Activated CD4-positive, alpha-beta T cell treated with anti-CD3 and anti-CD28 coated beads, Interleukin-2, amount 50 U/mL, for 24 hours (primary cell): Measurements from ENCODE around the gene SIK3.
A peak's percentile ranks its signal among the peaks of the same experiment; 100 is the strongest.
"Not testable (repeated sequence)": the region's sequence is repeated elsewhere in the genome, so short reads cannot be mapped to it uniquely, and the experiment has no call there.

Source experiments
- DNase-seq, 2 donors: peaks; one replicate each; pipeline ENCODE4 v3.0.0-alpha.2; 2020; ENCODE audit warnings: low read depth in 1 of 2, low spot score in 1 of 2

SIK3 gene

DNA sequence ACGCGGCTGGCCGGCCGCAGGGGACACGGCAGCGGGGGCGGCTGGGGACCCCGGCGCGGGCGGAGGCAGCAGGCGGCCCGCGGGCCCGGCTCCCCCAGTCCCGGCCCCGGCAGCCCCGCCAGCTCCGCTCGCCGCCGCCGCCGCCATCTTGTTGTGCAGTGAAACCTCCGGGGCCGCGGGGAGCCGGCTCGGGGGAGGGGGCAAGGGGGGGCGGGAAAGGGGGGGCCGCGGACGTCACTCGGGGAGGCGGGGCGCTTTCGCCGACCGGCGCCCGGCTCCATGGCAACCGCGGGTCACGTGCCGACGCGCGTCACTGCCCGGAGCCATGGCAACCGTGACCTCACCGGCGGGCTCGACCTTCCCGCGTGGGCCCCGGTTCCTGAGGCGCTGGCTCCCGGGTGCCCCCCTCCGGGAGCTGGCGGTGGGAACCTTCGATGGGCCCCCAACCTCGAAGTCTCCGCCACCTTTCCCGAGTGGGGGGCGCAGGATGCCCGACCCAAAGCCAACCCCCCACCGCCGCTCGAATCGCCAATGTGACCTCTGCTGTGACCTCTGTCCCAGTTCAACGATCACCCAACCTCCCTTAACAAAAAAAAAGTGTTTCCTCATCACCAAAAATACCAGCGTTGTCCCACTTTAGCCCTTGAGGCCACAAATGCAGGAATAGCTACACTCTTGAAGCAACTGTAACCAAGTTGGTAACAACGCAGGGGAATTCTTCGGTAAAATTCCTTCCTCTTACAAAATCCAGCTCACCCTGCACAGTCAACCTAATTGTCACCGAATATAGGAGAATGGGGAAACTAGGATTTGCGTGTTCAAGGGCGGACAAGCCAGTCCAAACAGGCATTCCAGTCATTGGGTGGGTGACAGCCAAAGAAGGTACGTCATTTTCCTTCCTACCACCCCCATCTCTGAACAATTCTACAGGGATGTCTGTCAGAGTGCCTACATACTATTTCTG lies at the start of gene SIK3:
Gene SIK3 (minus strand): TSS at position 160 of the 964 bp plus-strand sequence. CDS start 13 bp downstream, at position 147.
- peak; percentile 85 to 88 for DNase-seq

GRCh38 chr11:117146521-117146920 lies 48.3 kb upstream of the SIK3 start:
- DNase-seq: no peak

GRCh38 chr11:117145393-117145761 lies 47.1 kb upstream of the SIK3 start:
- no peak for DNase-seq

DNA sequence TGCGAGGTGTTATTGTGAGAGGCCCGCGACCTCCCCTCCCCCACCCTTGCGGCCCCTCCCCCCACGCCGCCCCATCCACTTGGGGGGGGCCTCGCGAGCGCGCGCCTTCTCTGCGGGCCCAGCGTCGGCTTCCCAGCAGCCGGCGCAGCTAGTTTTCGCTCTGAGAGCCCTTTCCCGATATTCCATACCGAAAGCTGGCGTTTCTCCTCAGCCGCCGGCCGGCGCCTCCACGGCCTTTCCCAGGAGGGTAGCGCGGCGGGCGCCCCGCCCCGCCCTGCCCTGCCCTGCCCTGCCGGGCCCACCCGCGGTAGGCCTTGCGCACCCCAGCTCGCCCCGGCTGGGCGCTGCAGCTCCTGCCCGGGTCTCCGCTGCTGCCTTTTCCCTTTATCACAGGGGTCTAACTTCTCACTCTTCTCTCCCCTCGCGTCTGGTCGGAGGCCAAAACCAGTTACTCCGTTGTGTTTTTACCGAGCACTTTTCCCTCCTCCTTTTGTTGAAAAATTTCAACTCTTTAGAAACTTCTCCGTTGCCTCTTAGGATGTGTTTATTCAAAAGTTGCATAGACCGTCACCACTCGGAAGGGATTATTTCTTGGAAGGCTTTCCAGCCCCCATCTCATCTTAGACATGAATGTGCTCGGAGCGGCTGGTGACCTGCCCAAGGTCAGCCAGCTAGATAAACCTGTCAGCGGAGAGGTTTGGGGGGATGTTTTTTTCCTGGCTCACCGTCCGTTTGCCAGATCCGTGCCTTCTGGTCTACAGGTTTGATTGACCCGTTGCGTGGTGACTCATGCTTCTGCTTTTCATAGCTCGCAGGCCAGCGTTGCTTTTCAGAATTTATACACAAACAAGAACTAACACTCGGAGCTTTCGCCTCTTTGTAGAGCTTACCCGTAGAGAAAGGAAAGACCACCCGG lies 46.5 kb upstream of the SIK3 start:
- no peak for DNase-seq

DNA sequence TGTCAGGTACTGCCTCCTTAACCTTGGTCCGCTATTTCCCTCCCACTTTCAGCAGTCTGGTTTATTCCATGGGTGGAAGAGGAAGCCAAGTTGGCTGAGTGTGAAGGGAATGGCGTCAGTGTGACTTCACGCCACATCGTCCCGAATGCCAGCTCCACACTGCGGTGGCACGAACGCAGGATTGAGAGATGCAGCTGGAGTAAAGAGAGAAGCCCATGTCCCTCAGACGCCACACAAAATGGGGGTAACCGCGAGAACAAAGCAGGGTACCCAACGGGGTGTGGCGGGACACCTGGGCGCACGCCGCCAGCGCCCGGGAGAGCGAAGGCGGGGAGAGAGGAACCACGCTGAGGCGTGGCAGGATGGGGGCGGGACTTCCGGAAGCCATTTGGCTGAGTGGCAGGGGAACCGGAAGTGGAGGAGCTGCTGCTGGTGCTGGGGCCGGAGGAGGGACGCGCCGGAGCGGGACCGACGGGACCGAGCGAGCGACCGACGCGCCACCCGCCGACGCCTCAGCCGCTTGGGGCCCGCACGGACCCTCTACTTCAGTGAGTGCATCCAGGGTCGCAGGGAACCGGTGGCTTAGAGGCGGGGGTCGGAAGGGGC lies 45.7 kb upstream of the SIK3 start, which contains the start of gene PAFAH1B2:
Gene PAFAH1B2 (plus strand): TSS at position 417 of the 606 bp plus-strand sequence. CDS start 8,161 bp downstream, outside the sequence.
- peak; percentile 93 to 94 for DNase-seq

DNA sequence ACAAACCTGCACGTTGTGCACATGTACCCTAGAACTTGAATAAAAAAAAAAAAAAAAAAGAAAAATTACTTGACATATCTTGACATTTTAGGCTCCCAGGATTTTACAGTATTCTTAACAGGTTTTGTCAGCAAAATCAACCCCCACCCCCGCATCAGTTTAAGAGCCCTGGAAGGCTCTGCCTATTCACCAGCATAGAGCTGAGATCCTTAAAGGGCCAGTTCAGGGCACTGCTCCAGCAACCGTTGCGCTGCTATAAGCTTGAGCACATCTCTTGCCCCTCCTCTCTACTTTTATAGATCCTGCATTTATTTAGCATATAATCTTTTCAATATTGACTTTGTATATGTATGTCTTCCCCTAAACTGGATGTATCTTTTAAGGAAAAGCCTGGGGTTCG lies 45.2 kb upstream of the SIK3 start:
- DNase-seq: peak in 1 of 2 donors; percentile 12

GRCh38 chr11:117137223-117138086 lies 39.2 kb upstream of the SIK3 start:
- not testable (repeated sequence) for DNase-seq

DNA sequence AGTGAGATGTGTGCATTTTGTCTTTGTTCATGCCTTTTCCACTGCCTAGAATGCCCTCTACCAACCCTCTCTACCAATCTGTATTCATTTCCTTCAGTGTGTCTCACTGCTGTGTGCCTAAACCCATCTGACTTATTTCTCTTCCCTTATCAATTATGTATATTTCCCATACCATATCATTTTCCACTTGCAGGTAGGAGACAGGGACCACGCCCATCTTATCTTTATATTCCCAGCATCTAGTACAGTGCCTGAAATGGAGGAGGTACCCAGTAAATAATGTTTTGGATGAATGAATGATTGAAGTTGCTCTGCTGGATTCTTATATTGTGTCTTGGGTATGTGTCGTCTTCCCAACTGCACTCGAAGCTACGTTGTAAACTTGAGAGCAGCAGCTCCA lies 36.8 kb upstream of the SIK3 start:
- not testable (repeated sequence) for DNase-seq

DNA sequence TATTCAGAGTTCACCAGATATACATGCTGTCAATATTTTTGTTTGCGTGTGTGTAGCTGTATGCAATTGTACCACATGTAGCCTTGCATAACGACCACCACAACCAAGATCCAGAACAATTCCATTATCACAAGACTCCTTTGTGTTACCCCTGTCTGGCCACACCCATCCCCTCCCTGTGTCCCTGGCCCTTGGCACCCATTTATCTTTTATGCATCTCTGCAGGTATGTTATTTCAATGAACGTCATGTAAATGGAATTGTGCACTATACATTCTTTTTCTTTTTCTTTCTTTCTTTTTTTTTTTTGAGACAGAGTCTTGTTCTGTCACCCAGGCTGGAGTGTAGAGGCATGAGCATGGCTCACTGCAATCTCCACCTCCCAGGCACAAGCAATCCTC lies 36.2 kb upstream of the SIK3 start:
- no peak for DNase-seq

GRCh38 chr11:117130879-117131278 lies 32.7 kb upstream of the SIK3 start:
- DNase-seq: no peak

DNA sequence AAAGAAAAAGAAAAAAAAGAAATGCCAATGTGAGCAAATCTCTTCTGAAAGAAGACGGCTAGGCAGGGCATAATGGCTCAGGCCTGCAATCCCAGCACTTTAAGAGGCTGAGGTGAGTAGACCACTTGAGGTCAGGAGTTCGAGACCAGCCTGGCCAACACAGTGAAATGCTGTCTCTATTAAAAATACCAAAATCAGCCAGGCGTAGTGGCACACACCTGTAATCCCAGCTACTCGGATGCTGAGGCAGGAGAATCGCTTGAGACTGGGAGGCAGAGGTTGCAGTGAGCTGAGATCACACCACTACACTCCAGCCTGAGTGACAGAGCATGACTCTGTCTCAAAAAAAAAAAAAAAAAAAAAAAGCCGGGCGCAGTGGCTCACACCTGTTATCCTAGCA lies 32.2 kb upstream of the SIK3 start:
- not testable (repeated sequence) for DNase-seq

DNA sequence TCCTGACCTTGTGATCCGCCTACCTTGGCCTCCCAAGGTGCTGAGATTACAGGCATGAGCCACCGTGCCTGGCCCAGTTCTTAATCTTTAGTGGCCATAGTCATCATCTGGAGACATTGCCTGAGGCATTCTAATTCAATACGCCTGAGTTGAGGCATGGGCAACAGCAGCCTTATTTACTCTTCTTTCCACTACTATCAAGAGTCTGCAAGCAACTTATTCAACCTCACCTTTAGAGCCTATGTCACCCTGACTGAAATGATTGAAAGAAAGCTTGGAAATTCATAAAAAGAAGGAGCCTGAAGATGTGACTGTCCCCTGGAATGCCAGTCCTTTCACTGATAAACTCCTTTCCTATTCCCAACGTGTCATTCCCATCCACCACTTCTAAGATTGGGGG lies 30.1 kb upstream of the SIK3 start:
- DNase-seq: no peak

- no peak for DNase-seq
Measured at GRCh38 chr11:117127171-117127901, 29.1 kb upstream of the SIK3 start.

DNA sequence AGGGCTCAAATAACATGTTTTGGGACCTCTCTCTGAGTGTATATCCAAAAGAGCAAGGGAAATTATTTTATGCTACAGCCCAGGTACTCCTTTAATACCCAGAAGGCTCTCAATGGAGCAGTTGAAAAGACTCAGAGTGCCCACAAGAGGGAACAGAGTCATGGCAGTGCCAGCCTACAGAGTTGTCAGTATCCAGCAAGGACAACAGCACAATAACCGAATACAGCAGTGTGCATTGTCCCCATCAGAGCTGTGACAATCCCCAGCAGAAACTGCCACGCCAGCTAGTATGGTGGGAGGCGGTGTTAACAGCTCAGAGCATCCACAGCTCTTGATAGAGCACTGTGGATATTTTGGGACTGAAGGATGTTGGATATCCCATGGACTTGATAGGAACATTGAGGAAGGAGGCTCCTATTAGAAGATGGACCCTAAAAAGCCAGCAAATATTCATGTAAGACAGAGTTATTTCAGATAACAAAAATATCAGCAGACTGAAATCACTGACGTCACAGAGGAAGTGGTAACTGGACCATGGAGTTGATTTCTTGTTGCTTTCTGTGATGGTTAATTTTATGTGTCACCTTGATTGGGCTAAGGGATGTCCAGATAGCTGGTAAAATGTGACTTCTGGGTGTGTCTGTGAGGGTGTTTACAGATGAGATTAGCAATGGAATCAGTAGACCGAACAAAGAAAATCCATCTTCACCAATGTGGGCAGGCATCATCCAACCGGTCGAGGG lies 28.2 kb upstream of the SIK3 start:
- no peak for DNase-seq

DNA sequence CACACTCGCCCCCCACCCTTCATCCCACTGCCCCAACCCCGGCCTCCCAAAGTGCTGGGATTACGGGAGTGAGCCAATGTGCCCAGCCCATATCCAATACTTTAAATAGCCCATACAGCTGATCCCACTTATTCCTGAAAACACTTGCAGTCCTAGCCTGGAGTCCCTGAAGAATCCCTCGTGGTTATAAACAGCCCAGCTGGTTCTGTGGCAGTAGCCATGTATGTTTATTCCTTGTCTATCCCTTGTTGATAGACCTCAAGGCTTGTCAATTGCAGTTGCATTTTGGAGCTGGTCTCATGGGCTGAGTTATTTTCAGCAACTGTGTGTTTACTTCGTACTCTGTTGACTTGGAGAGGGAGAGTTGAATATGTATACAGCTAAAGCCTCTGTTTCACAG lies 24.3 kb upstream of the SIK3 start:
- DNase-seq: no peak

GRCh38 chr11:117121176-117121575 lies 22.9 kb upstream of the SIK3 start:
- DNase-seq: no peak

DNA sequence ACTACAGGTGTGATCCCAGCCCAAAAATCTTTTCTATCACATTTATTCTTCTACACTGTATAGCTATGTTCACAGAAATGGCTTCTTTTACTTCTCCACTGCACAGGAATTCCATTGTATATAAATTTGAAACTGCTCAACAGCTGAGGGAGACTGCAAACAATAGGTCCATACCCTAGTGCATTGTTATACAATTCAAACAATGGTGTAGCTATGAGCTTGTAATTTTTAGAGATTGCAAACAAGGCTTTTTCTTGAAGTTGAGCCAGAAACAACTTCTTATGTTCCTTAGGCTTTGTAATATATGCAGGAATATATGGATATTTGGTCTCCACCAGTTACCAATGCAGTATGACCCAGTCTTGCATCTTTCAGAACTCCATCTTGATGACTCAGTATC lies 19.5 kb upstream of the SIK3 start:
- DNase-seq: no peak

DNA sequence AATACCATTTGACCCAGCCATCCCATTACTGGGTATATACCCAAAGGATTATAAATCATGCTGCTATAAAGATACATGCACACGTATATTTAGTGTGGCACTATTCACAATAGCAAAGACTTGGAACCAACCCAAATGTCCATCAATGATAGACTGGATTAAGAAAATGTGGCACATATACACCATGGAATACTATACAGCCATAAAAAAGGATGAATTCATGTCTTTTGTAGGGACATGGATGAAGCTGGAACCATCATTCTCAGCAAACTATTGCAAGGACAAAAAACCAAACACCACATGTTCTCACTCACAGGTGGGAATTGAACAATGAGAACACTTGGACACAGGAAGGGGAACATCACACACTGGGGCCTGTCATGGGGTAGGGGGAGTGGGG lies 14.7 kb upstream of the SIK3 start:
- DNase-seq: not testable (repeated sequence)

DNA sequence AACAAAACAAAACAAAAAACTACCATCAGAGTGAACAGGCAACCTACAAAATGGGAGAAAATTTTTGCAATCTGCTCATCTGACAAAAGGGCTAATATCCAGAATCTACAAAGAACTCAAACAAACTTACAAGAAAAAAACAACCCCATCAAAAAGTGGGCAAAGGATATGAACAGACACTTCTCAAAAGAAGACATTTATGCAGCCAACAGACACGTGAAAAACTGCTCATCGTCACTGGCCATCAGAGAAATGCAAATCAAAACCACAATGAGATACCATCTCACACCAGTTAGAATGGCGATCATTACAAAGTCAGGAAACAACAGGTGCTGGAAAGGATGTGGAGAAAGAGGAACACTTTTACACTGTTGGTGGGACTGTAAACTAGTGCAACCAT lies 14.3 kb upstream of the SIK3 start:
- DNase-seq: not testable (repeated sequence)
